T-helper 1 cell treated with Interleukin-12 subunit alpha and Interleukin-12 subunit beta and Interleukin-4 antibody, amounts not matched to agents 30 ng/mL and 1 ng/mL, for 36 hours (primary cell): Measurements from ENCODE around the gene MOCOS. TPM values are rescaled to one million over a fixed set of nuclear protein-coding genes. Genes with fewer than 3 reads are reported as not detected.

Experiments
- intact Hi-C: fragments of 100-400 bp; cut with micrococcal nuclease; formaldehyde crosslinking; loops from one replicate; pipeline ENCODE4 v1.15.1; 2024
- total RNA-seq: library from RNA; stranded (reverse); gene quantifications from 2 replicates; pipeline ENCODE4 v1.2.3, GENCODE V29; 2022

Gene MOCOS
- total RNA-seq, 1 donor from 2014 or later = 0.17 TPM

GRCh38 chr18:36264283-36264682 lies 77.0 kb downstream of the MOCOS start:
- intact Hi-C loops = no loop called here

DNA sequence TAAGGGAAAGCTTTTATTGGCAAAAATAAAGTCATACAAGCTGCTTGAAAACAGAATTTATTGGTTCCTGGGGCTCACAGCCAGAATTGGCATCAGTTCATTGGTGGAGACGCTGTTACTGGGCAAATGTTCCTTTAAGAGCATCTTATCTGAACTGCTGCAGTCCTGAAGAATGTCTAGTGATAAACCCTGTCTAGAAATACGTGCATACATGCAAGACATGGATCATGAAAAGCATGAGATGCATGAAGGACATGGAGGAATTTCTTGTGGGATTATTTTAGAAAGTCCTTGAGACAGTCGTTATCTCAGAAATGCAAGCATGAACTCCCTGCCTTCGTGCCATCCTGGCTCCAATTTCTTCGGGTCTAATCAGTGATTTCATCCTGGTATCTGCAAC lies 77.7 kb downstream of the MOCOS start:
- intact Hi-C loops = no loop called here

DNA sequence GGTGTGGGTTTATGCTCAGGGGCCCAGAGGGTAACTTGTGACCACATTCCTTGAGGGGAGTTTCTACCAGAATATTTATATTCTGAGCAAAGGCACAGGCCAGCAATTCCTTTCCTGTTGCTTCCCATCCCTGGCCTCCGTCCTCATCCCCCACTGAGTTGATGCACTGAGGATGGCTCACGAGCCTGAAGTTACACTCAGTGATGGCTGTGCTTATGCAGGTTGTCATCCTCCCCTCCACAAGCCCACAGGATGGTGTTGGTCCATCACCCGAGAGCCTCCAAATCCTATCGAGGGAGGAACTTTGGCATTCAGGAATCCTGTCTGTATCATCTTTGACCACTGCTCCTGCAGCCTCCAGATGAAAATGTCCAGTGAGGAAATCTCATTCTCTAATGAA lies 81.9 kb downstream of the MOCOS start:
- intact Hi-C loops = no loop called here

GRCh38 chr18:36271153-36271552 lies 83.9 kb downstream of the MOCOS start:
- intact Hi-C loops = no loop called here

- intact Hi-C loops = no loop called here
Observed at GRCh38 chr18:36273347-36273746, 86.0 kb downstream of the MOCOS start.

DNA sequence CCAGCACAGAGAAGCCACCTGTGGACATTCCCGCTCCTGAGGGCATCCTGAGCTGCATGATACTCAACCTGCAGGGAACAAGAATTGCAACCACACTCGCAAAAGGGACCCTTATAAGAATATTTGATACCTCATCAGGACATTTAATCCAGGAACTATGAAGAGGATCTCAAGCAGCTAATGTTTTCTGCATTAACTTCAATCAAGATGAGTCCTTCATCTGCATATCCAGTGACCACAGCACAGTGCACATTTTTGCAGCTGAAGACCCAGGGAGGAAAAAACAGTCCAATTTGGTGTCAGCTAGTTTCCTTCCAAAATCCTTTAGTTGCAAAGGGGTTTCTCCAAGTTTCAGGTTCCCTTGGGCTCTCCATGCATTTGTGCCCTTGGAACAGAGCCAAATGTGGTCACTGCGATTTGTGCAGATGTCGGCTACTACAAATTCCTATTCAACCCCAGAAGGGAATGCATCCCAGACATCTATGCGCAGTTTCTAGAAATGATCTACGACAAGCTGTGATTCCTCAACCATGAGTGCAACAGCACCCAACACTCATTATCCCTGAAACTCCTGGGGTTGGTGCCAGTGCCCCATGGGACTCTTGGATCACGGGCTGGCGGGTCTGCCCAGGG lies 86.9 kb downstream of the MOCOS start:
- intact Hi-C loops = no loop called here

DNA sequence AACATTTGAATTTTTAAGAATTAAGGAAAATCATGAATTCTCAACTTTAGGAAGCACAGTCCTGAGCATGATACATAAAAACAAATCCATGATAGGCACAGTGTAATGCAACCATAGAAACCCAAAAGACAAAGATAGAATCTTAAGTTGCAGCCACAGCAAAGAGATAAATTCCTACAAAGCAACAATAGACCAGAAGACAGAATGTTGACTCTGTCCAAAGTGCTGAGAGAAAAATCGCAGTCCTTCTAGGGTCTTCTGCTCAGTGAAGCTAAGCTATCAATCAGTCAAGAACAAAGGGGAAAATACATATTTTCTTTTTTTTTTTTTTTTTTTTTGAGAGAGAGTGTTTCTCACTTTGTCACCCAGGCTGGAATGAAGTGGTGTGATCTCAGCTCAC lies 88.3 kb downstream of the MOCOS start:
- intact Hi-C loops = no loop called here

- intact Hi-C loops = no loop called here
Observed at GRCh38 chr18:36279001-36279400, 91.7 kb downstream of the MOCOS start.

DNA sequence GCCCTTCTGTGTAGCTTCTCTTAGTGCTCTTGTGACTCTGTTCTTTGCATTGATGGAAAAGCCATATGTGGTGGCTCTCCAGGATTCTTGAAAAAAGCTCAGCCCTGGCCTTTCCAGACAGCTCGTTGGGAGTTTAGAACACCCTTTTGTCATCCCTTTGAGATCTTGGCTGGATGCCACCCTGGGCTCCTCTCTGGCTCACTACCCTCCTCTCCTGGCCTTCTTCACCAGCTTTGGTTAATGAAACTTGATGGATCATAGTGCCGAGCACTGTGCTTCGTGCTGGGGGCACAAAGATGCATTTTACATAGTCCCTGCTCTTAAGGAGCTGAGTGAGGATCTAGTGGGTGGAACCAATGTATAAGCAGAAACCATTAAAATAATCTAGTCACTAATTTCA lies 94.6 kb downstream of the MOCOS start:
- intact Hi-C loops = loop anchor here (5.0 kb wide), 1 partner anchor 525 kb away; no protein-coding TSS in a partner anchor

DNA sequence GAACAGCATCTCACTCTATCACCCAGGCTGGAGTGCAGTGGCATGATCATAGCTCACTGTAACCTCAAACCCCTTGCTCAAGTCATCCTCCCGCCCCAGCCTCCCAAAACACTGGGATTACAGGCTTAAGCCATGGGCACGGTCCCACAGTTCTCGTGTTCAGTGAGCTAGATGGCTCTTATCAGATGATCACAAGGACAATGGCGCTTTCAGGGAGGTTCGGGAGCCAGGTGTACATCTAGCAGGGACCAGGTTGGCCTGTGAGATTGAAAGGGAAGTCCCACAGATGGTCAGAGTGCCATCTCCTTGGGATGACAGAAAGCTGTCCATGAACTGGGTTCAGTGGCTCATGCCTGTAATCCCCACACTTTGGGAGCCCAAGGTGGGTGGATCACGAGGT lies 96.2 kb downstream of the MOCOS start:
- intact Hi-C loops = loop anchor here (5.0 kb wide), 1 partner anchor 524 kb away; no protein-coding TSS in a partner anchor

DNA sequence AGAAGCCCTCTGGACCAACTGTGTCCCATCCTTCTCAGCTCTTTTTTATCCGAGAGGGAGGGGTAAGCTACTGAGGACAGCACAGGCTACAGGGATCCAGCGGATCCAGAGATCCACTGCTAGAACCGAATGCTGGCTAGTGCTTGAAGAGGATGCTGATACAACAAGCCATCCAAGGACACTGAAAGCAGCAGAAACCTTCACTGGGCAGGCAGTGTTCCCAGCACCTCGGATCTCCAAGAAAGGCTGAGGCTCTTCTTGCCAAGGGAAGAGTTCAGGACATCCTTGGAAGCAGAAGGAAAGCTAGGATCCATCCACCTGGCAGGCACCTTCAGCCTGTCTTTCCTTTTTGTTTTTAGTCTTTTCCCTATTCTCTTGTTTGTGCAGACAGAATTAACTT lies 97.0 kb downstream of the MOCOS start:
- intact Hi-C loops = loop anchor here (1.0 to 5.0 kb wide), 7 partner anchors 188 to 898 kb away; no protein-coding TSS in a partner anchor

GRCh38 chr18:36284671-36285295 lies 97.5 kb downstream of the MOCOS start:
- intact Hi-C loops = loop anchor here (1.0 to 5.0 kb wide), 7 partner anchors 188 to 898 kb away; no protein-coding TSS in a partner anchor

- intact Hi-C loops = no loop called here
Observed at GRCh38 chr18:36287653-36288052, 100.4 kb downstream of the MOCOS start.

DNA sequence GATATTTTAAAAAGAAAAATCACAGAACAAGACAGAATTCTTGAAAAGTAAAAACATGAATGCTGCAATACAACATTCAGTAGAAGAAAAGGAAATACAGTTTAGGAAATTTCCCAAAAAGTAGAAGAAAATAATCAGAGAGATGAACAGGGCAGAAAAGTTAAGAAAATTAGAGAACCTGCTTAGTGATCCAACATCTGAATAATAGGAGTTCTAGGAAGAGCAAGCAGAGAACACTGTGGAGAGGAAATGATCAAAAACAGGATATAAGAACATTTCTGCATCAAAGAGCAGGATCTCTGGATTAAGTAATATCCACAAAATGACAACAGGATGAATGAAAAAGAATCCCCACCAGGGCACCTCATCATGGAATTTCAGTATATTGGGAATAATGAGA lies 101.4 kb downstream of the MOCOS start:
- intact Hi-C loops = no loop called here

- intact Hi-C loops = no loop called here
Observed at GRCh38 chr18:36294031-36294430, 106.7 kb downstream of the MOCOS start.

DNA sequence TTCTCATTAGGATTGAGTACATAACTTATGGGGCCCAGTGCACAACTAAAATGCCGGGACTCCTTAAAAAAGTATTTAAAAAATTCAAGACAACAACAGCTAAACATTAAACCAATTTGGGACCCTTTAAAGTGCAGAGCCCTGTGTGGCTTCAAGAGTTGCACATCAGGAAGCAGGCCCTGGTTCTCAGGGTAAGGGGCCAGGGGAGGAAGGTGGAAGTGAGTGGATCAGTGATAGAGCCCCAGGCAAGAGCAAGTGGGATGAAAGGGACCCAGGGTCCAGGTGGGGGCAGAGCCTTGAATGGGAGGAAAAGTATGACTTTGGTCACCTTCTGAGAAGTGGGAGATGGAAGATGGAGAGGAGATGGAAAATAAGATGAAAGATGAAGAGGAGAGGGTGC lies 107.9 kb downstream of the MOCOS start:
- intact Hi-C loops = no loop called here

DNA sequence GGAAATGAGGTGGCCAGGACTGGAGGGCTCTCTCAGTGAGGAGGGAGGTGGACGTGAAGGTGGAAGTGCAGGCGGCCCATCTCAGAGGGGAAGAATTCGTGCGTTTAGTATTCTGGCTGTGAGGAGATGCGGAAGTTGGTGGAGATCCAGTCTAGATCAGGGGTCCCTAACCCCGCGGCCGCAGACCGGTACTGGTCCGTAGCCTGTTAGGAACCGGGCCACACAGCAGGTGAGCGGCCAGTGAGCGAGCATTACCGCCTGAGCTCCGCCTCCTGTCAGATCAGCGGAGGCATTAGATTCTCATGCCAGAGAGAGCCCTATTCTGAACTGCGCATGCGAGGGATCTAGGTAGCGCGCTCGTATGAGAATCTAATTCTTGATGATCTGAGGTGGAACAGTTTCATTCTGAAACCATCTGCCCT lies 108.6 kb downstream of the MOCOS start:
- intact Hi-C loops = no loop called here

GRCh38 chr18:36296650-36297416 lies 109.5 kb downstream of the MOCOS start:
- intact Hi-C loops = no loop called here

DNA sequence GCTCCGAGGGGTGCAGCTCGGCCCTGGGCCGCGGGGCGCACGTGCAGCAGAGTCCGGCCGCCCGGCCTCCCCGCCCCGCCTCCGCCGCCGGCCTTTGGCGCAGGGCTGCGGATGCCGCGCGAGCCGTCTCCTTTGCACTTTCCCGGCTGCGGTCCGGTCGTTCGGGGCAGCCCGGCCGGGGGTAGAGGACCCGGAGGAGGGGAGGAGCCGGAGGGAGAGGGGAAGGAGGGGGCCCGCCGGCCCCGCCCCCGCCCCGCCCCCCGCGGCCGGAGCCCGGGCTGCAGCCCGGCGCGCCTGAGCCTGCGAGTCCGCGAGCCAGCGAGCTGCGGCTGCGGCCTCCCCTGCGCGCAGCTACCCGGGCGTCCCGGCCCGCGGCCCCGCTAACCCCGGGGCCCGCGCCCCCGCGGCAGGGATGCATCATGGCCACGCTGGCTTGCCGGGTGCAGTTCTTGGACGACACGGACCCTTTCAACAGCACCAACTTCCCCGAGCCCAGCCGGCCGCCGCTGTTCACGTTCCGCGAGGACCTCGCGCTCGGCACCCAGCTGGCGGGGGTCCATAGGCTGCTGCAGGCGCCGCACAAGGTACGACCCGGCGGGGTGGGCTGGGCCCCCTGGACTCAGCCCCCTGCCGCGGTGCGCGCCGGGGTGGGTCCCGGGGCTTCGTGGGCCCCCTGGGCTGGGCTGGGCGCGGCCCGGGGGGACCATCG lies 110.3 kb downstream of the MOCOS start, which contains the start of gene FHOD3:
FHOD3 (plus strand) TSS at position 297 of the 709 bp plus-strand sequence; CDS start at position 420, 123 bp downstream.
- intact Hi-C loops = no loop called here

DNA sequence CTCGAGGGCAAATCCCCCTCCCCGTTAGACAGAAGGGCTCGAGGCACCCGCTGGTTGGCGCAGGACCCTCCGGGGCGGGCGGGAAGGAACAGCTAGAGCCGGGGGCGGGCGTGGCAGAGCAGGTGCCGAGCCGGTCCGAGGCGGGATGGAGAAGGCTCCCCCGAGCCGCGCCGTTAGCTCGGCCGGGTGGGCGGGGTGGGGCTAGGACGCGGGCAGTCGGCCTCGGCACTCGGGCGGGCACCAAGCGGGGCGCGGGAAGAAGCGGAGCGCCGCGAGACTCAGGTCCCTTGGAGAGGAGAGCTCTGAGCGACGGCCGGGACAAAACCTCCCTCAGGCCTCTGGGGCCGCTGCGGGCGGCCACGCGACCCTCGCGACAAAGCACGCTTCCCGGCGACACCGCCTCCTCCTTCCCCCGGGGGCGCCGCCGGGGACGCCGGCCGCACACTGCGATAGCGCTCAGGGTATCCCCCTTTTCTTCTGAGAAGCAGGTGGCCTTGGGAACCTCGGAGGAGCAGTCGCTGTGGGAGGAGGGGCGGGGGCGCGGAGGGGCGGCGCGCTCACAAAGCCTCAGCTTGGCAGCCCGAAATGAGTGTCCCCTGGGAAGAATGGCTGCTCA lies 110.9 kb downstream of the MOCOS start:
- intact Hi-C loops = no loop called here

DNA sequence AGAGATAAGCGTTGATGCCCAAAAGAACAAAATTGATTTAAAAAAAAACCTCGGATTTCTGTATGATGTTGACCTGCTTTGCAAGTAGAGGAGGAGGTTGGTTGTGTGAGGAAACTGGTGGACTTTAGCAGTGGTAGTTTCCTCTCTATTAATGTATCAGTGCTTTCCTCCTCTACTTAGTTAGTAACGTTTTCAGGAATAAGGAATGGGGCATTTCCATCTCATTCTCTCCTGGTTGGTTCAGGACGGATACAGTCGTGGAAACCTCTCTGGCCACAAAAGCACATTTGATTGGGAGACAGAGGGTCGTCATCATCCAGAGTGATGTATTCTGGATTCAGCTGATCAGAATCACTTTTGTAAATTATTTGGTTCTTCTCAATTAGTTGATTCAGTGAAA lies 111.7 kb downstream of the MOCOS start:
- intact Hi-C loops = no loop called here
